GM18505 (cell line): ENCODE measurements around the gene MFNG.

Source experiments
- ATAC-seq: cut with Tn5 transposase; IDR thresholded peaks from one replicate; pipeline ENCODE4 v1.9.1; 2021; ENCODE audit not compliant: unreplicated experiment
- POLR2A ChIP-seq: IDR thresholded peaks from 4 replicates; pipeline ENCODE4 v1.6.1; 2011; ENCODE audit warnings: borderline replicate concordance; ENCODE audit not compliant: insufficient read depth, insufficient read length; ENCODE audit errors: extremely low read depth

MFNG gene

GRCh38 chr22:37454857-37455686 lies 31.1 kb downstream of the MFNG start:
- no peak for ATAC-seq
- no peak for TF ChIP-seq POLR2A

GRCh38 chr22:37453696-37454095 lies 32.5 kb downstream of the MFNG start:
- no peak for ATAC-seq
- TF ChIP-seq POLR2A = no peak

GRCh38 chr22:37451218-37451617 lies 35.0 kb downstream of the MFNG start:
- ATAC-seq = no peak
- no peak for TF ChIP-seq POLR2A

GRCh38 chr22:37449331-37450001 lies 36.7 kb downstream of the MFNG start:
- no peak for TF ChIP-seq POLR2A
- ATAC-seq = no peak

- no peak for ATAC-seq
- TF ChIP-seq POLR2A = no peak
These were observed 37.6 kb downstream of the MFNG start for GRCh38 chr22:37448516-37449127.

- no peak for ATAC-seq
- TF ChIP-seq POLR2A = no peak
These were observed 40.7 kb downstream of the MFNG start for GRCh38 chr22:37445501-37445900.

- TF ChIP-seq POLR2A = no peak
- no peak for ATAC-seq
These were observed 42.2 kb downstream of the MFNG start for GRCh38 chr22:37443977-37444376.

- no peak for TF ChIP-seq POLR2A
- no peak for ATAC-seq
These were observed 43.1 kb downstream of the MFNG start for GRCh38 chr22:37443086-37443485.

- TF ChIP-seq POLR2A = no peak
- no peak for ATAC-seq
These were observed 43.6 kb downstream of the MFNG start for GRCh38 chr22:37442537-37442936.

- TF ChIP-seq POLR2A = no peak
- no peak for ATAC-seq
These were observed 44.0 kb downstream of the MFNG start for GRCh38 chr22:37442135-37442534.

GRCh38 chr22:37440875-37441274 lies 45.3 kb downstream of the MFNG start:
- TF ChIP-seq POLR2A = no peak
- no peak for ATAC-seq

- no peak for ATAC-seq
- TF ChIP-seq POLR2A = no peak
These were observed 46.8 kb downstream of the MFNG start for GRCh38 chr22:37439347-37439746.

GRCh38 chr22:37435970-37436603 lies 50.1 kb downstream of the MFNG start:
- no peak for ATAC-seq
- TF ChIP-seq POLR2A = no peak
